Endodermal cell (in vitro differentiated cells): Measurements from ENCODE around the gene UBE2G2. TPM values are rescaled to one million over a fixed set of nuclear protein-coding genes. Genes with fewer than 3 reads are reported as not detected.

Experiments
- DNase-seq: peaks from one replicate; pipeline ENCODE4 v3.0.0-alpha.2; 2017
- H3K27ac ChIP-seq: 2 replicates; pipeline ENCODE4 v1.5.1; 2013; ENCODE audit warnings: mild to moderate bottlenecking, low read depth, low read length, moderate library complexity
- H3K27me3 ChIP-seq: 2 replicates; pipeline ENCODE4 v1.6.1; 2013; ENCODE audit warnings: mild to moderate bottlenecking, low read length, moderate library complexity; ENCODE audit not compliant: insufficient read depth, control insufficient read depth, poor library complexity, severe bottlenecking
- H3K36me3 ChIP-seq: 2 replicates; pipeline ENCODE4 v1.7.0; 2013; ENCODE audit warnings: mild to moderate bottlenecking, low read length, moderate library complexity; ENCODE audit not compliant: control insufficient read depth, insufficient read depth
- H3K4me1 ChIP-seq: one replicate; pipeline ENCODE4 v1.7.0; 2013; ENCODE audit warnings: low read length; ENCODE audit not compliant: control insufficient read depth, insufficient read depth
- H3K4me3 ChIP-seq: 2 replicates; pipeline ENCODE4 v1.5.1; 2013; ENCODE audit warnings: mild to moderate bottlenecking, low read length, moderate library complexity
- H3K9ac ChIP-seq: 2 replicates; pipeline ENCODE4 v1.6.1; 2013; ENCODE audit warnings: mild to moderate bottlenecking, low read length, moderate library complexity; ENCODE audit not compliant: poor library complexity, severe bottlenecking; ENCODE audit errors: extremely low read depth
- H3K9me3 ChIP-seq: 2 replicates; pipeline ENCODE4 v1.6.1; 2013; ENCODE audit warnings: mild to moderate bottlenecking, low read length, moderate library complexity; ENCODE audit not compliant: control insufficient read depth
- H3K27ac Mint-ChIP-seq: 2 replicates; pipeline ENCODE4 v1.8.0; 2020; ENCODE audit warnings: mixed read lengths
- H3K27me3 Mint-ChIP-seq: 2 replicates; pipeline ENCODE4 v1.8.0; 2021; ENCODE audit warnings: mild to moderate bottlenecking, mixed read lengths; ENCODE audit not compliant: insufficient read depth
- H3K36me3 Mint-ChIP-seq: 2 replicates; pipeline ENCODE4 v1.8.0; 2020; ENCODE audit warnings: low read depth, mixed read lengths
- H3K4me1 Mint-ChIP-seq: 2 replicates; pipeline ENCODE4 v1.8.0; 2020; ENCODE audit warnings: mixed read lengths
- H3K4me3 Mint-ChIP-seq: 2 replicates; pipeline ENCODE4 v1.8.0; 2020; ENCODE audit warnings: mild to moderate bottlenecking, moderate library complexity, mixed read lengths
- H3K9me3 Mint-ChIP-seq: 2 replicates; pipeline ENCODE4 v1.8.0; 2020; ENCODE audit warnings: mild to moderate bottlenecking, mixed read lengths
- WGBS, 2 experiments: methylation state at CpG; one replicate each; pipeline versions ENCODE4 v1.1.5 to v1.1.7; 2013; ENCODE audit warnings: missing lambda C conversion rate in 2 of 2, mixed read lengths in 1 of 2; ENCODE audit not compliant: insufficient coverage in 1 of 2, insufficient read length in 1 of 2; 5-methylcytosine and 5-hydroxymethylcytosine counted together
- total RNA-seq, 2 donors: library from RNA; stranded (reverse); fragmentation: NEBNext Ultra II Directional in 1 of 2; extraction: Animal tissue kit (Norgen Biotek cat#: 25700) in 1 of 2; gene quantifications; 2 replicates in 1 of 2; 3 replicates in 1 of 2; pipeline ENCODE4 v1.2.1, GENCODE V29; 2021
- TF ChIP-seq, protein P1 (sequence below): fragments of 200-600 bp; sonication (generic); conservative IDR thresholded peaks from 2 replicates; pipeline ENCODE4 v1.5.0; 2021; ENCODE audit warnings: antibody characterized with exemption, mild to moderate bottlenecking

UBE2G2 gene
- total RNA-seq, 2 donors from 2014 or later: 84.0 to 84.8 TPM

DNA sequence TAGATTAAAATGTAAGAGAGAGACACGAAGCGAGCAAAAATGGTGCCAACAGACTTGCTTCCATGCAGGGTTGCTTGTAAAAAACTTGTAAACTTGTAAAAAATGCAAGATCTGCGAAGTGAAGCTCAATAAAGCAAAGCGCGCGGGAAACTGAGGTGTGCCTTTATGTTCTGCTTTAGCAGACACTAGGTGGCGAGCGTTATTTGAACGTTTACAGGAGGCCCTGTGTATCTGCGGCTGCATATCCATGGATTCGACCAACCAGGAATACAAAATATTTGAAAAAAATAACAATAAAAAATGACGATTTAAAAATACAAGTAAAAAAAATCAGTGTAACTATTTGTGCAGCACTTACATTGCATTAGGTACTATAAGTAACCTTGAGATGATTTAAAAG lies 1.5 kb downstream of the UBE2G2 start:
- no peaks in the 10 kb centered on the region for H3K27me3 ChIP-seq
- peaks cover 48% of the 10 kb centered on the region for H3K36me3 Mint-ChIP-seq
- H3K4me1 Mint-ChIP-seq: peaks cover 22% of the 10 kb centered on the region
- no peak overlapping the region for H3K27ac ChIP-seq
- H3K9ac ChIP-seq: no peak overlapping the region
- H3K36me3 ChIP-seq: peaks cover 66% of the 10 kb centered on the region
- H3K4me1 ChIP-seq: no peaks in the 10 kb centered on the region
- TF ChIP-seq, protein P1, sequence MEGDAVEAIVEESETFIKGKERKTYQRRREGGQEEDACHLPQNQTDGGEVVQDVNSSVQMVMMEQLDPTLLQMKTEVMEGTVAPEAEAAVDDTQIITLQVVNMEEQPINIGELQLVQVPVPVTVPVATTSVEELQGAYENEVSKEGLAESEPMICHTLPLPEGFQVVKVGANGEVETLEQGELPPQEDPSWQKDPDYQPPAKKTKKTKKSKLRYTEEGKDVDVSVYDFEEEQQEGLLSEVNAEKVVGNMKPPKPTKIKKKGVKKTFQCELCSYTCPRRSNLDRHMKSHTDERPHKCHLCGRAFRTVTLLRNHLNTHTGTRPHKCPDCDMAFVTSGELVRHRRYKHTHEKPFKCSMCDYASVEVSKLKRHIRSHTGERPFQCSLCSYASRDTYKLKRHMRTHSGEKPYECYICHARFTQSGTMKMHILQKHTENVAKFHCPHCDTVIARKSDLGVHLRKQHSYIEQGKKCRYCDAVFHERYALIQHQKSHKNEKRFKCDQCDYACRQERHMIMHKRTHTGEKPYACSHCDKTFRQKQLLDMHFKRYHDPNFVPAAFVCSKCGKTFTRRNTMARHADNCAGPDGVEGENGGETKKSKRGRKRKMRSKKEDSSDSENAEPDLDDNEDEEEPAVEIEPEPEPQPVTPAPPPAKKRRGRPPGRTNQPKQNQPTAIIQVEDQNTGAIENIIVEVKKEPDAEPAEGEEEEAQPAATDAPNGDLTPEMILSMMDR: peak; percentile 71
- DNase-seq: peak; percentile 53
- WGBS, 2 experiments: 73 to 87% methylated on average over 10 to 11 of the region's 12 CpGs
- peak overlapping the region; percentile 87 for H3K4me3 Mint-ChIP-seq
- H3K9me3 ChIP-seq: peaks cover 5% of the 10 kb centered on the region
- no peaks in the 10 kb centered on the region for H3K9me3 Mint-ChIP-seq
- H3K27ac Mint-ChIP-seq: no peak overlapping the region
- peak overlapping the region; percentile 99 for H3K4me3 ChIP-seq
- no peaks in the 10 kb centered on the region for H3K27me3 Mint-ChIP-seq

DNA sequence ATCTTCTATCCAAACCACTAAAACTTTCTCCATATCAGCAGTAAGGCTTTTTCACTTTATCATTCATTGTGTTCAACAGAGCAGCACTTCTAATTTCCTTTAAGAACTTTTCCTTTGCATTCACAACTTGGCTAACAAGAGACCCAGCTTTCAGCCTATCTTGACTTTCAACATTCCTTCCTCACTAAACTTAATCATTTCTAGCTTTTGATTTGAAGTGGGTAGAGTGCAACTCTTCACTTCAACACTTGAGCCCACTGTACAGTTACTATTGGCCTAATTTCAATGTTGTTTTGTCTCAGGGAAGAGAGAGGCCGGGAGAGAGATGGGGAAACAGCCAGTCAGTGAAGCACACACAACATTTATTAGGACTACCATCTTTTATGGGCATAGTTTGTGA lies 2.0 kb downstream of the UBE2G2 start:
- Histone ChIP-seq H3K36me3 (peaks cover 62% of the 10 kb centered on the region), H3K4me3 (peak overlapping the region; percentile 99)
- H3K27ac Mint-ChIP-seq: no peak overlapping the region

DNA sequence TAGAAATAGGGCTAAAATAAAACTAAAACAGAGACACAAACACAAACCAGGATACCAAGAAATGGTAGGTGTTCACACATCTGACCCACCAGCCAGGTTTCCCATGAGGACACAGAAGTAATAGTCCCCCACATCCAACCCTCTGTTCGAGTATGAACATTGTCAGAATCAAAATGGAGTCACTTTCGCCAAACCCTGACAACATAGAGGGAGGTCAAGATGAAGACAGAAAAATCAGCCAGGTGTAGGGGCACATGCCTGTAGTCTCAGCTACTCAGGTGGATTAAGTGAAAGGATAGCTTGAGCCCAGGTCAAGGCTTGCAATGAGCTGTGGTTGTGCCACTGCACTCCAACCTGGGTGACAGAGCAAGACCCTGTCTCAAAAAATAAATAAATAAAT lies 3.8 kb downstream of the UBE2G2 start:
- H3K4me3 Mint-ChIP-seq: no peak overlapping the region
- H3K4me1 Mint-ChIP-seq: peaks cover 21% of the 10 kb centered on the region
- no peak for DNase-seq
- Histone ChIP-seq H3K9me3 (peaks cover 5% of the 10 kb centered on the region), H3K36me3 (peaks cover 43% of the 10 kb centered on the region), H3K27me3 (no peaks in the 10 kb centered on the region), H3K27ac (no peak overlapping the region), H3K4me1 (no peaks in the 10 kb centered on the region), H3K4me3 (no peak overlapping the region), H3K9ac (no peak overlapping the region)
- no peaks in the 10 kb centered on the region for H3K9me3 Mint-ChIP-seq
- TF ChIP-seq, protein P1: no peak
- WGBS, 2 experiments: 98 to 100% methylated on average over 1 to 2 of the region's 2 CpGs
- H3K27ac Mint-ChIP-seq: no peak overlapping the region
- peaks cover 42% of the 10 kb centered on the region for H3K36me3 Mint-ChIP-seq
- no peaks in the 10 kb centered on the region for H3K27me3 Mint-ChIP-seq

More for the DNA sequence above, 2.0 kb downstream of the UBE2G2 start:
- TF ChIP-seq, protein P1: no peak
- H3K4me1 Mint-ChIP-seq: peaks cover 22% of the 10 kb centered on the region
- Histone ChIP-seq H3K27ac (no peak overlapping the region), H3K9ac (no peak overlapping the region), H3K27me3 (no peaks in the 10 kb centered on the region), H3K9me3 (peaks cover 5% of the 10 kb centered on the region), H3K4me1 (no peaks in the 10 kb centered on the region)
- no peaks in the 10 kb centered on the region for H3K27me3 Mint-ChIP-seq
- no peaks in the 10 kb centered on the region for H3K9me3 Mint-ChIP-seq
- peaks cover 45% of the 10 kb centered on the region for H3K36me3 Mint-ChIP-seq
- DNase-seq: no peak
- H3K4me3 Mint-ChIP-seq: no peak overlapping the region
- no CpG with 5 or more reads among the region's 1 CpG for WGBS, 2 experiments
